GM18520 (cell line): ENCODE results near the gene RENBP.

ENCODE experiments used
- ATAC-seq: cut with Tn5 transposase; IDR thresholded peaks from one replicate; pipeline ENCODE4 v1.9.1; 2021; ENCODE audit not compliant: unreplicated experiment

Gene RENBP

DNA sequence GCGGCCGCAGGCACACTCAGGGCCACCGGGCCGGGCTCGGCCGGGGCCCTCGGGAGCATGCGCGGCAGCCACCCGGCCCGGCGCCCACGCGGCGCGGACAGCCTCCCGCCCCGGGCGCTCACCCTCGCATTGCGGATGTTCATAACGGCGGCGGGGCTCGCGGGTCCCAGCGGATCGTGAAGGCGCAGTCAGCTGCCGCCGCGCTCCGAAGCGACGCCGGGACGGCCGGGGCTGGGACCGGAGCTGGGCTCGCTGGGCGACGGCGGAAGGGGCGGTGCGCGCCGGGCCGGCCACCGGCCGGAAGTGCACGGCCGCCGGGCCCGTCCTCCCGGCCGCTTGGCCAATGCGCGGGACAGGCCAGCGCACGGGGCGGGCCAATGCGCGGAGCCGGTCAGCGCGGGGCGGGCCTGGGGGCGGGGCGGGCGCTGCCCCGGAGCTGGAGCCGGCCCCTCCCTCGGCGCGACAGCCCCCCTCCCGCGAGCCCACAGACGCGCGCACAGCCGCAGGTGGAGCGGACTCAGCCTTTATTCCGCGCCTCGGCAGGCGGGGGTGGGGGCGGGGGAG, 9.6 kb downstream of the RENBP start, which contains the start of gene NAA10:
TSS of gene NAA10 (minus strand) at position 276 of the 564 bp plus-strand sequence. CDS start at position 143, 133 bp downstream.
- ATAC-seq = peak; percentile 86

DNA sequence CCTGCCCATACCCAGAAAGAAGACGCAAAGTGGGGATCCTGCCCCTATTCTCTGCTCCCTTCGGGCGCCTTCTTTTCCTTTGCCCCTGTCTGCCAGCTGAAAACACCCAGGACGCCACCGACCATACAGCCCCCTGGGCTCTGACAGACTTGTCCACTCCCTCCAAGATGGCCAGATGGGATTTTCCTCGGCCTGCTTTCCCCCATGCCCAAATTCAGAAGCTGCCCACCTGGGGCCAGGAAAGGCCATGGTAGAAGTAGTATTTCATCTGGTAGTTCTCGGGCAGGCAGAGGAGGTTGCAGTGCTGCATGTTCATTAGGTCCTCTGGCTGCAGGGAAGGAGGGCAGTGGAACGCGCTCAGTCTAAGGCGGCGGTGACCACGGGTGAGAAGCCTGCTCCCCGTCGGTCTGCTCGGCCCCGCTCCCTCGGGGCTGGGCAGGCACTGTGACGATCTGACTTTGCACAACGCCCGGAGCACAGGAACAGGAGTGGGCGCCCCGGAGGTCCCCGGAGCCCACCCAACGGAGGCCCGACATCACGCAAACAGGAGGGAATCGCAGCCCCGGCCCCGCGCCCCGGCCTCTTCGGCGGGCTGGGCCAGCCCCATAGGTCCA, 10.2 kb downstream of the RENBP start:
- ATAC-seq = no peak

DNA sequence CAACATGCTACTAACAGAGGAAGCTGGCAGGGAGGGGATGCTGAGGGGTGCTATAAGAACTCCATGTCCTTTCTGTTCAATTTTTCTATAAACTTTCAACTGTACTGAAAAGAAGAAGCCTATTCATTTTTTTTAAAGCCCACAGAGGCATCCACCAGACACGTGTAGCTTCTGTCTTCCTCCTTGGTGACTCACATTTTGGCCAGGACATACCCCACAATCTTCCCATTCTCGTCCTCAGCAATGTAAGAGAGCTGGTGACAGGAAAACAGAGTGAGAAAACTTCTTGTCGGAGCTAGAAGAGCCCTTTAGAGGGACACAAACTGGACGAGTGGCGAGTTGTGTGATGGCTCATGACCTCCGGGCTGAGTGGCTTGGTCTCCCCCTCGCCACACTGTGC, 10.7 kb downstream of the RENBP start:
- ATAC-seq = no peak

DNA sequence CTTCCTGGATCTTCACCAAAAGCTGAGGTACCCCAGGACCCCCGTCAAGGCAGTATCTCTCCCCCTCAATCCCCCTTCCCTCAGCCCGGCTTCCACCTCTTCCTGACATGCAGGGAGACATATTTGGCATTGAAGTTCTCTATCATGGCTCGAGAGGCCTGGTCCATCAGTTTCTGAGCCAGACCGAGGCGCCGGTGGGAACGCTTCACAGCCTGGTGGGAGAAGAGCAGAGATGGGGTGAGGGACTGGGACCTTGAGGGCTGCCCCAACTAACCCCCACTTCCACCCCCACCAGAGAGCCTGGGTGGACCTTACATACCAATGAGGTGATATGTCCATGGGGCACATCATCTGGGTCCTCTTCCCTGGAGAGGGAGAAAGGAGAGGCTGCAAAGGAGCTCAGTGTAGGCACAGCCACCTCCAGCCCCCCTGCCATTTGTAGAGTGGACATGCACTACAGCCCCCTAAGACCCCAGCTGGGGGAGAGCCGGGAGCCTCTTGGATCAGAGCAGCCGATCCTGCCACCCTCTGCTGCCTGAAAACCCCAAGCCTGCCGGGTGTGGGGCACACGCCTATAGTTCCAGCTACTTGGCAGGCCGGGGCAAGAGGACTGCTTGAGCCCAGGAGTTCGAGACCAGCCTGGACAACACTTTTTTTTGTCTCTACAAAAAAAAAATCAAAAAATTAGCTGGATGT, 12.1 kb downstream of the RENBP start:
- no peak for ATAC-seq

DNA sequence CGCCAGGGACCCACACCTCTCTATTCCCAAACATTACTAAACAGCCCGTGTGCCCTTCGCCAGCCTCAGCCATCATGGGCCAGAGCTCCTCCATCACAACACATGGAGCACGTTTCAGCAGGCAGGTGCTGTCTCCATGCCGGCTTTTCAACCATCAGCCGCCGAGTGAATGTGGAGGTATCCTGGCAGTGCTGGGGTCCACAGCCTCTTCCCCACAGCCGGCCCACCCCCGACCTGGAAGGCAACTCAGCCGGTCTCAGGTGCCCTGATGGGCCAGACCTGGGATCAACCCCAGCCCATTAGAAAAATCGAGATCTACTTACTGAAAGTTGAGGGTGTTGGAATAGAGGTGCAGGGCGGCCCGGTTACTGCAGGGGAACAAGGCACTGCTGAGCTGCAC, 12.7 kb downstream of the RENBP start:
- ATAC-seq = no peak

DNA sequence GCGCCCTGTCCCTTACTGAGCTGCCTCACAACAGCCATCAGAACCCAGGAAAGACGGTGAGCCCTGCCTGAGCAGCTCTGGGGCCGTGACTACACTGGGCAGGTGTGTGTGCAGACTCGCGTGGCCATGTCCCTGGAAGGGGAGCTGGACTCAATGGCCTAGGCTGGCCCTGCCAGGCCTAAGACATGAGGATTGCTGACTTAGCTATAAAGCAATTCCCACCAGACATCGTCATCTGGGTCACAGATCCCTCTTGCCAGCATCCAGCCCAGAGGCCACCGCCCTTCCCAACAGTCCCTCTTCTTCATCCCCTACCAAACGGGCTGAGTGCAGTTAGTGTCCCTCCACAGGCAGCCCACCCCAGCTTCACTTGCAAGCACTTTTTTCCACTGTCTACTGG, 13.3 kb downstream of the RENBP start:
- no peak for ATAC-seq

DNA sequence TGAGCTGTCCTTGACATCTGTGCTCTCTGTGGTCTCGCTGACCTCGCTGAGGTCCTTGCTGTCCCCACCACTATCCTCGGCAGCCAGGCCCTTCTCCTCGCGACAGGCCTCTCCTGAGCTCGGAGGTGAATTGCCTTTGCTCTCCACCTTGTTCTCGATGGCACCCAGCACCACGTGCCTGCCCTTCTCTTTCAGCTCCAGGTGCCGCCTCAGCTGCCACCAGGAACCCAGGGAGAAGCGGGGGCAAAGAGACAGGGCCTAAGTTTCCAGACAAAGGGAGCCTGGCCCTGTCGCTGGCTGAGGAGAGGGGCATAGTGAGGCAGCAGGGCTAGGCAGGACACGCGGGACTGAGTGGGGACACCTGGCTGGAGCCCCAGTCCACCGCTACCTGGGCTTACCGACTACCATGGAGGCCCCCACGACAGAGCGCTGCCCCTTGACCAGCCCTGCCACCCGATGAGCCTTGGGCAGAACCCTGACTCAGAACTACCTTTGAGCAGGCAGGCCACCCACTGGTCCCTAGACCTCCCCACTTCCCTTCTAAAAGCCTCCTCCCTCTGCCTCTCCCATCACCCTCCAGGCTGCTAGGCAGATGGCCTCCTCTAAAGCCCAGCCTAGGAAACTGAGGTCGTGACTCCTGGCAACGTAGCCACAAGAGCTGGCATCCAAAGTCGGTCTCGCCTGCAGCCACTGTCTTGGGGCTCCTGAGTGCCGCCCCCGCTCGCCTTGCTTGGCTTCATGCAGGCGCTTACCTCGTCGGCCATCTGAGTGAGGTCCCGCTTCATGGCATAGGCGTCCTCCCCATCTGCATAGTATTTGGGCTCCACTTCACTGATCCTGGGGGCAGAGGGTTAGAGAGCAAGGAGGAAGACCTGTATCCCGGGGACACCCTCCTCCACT, 14.2 kb downstream of the RENBP start:
- no peak for ATAC-seq

DNA sequence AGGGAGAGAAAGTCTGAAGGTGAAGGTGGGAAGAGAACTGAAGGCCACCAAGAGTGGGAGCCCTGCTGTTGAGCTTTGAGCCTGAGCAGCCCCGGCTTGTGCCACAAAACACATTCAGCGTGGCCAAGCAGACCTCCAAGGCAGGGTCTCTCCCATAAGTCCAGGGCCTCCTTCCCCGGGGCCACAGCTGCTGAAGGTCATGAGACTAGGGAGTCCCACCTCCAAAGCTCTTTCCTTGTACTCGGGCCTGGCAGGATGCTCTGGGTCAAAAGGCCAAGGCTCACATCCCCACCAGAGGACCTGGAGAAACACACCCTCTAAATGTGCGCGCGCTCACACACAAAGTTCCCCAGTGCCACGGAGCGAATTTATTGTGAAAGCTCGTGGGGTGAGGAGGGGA, 14.9 kb downstream of the RENBP start:
- ATAC-seq = no peak

DNA sequence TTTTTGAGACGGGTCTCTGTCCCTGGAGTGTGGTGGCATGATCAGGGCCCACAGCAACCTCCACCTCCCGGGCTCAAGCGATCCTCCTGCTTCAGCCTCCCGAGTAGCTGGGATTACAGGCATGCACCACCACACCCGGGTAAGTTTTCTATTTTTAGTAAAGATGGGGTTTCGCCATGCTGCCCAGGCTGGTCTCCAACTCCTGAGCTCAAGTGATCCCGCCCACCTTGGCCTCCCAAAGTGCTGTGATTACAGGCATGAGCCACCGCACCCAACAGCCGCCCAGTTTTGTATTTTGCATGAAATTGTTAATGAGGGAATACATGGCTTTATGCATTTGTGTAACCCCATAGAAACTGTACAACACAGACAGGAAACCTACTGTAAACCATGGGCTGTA, 15.6 kb downstream of the RENBP start:
- ATAC-seq = no peak

DNA sequence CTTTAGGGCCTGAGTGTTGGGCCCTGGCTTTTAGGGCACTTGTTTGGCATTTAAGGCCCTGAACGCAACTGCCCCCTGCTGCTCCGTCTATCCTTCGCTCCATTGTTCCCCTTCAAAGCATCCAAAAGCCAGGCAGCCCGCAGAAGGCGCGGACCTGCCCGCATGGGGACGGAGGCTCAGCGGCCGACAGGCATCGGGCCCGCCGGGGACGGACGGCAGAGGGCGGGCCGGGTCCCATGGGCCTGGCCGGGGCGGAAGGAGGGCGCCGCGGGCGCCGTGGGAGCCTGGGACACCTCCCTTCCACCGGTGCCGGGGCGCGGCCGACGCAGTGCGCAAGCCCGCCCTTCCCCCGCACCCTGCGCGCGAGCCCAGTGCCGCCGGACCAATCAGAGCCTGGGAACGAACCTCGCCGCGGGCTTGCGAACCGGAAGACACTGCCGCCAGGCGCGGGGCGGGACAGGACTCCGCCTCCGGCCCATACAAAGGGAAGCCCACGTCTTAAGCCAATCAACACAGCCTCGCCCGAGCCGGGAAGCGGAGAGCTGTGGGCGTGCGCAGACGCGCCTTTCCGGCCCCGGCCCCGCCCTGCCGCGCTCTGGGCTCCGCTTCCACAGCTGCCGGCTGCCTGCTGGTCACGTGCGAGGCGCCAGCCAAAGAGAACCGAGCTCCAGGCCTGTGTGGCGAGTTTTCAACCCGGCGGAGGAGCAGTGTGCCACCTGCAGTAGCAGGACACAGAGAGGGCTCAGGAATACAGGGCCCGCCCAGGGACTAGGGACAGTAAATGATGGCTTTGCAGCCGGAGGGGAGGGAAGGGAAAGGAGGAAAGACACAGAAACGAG, 16.3 kb downstream of the RENBP start:
- peak; percentile 76 for ATAC-seq

DNA sequence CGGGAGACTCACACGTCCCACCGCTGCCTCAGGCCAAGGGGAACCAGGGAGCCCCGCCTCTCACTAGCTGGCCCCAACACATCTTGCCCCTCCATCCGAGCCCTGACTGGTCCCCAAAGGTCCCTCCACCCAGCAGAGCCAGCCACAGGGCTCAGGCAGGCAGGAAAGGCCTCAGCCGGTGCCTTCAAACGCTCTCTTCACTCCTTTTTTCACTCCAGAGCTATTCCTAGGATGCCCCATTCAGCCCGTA, 16.8 kb downstream of the RENBP start:
- ATAC-seq = no peak

DNA sequence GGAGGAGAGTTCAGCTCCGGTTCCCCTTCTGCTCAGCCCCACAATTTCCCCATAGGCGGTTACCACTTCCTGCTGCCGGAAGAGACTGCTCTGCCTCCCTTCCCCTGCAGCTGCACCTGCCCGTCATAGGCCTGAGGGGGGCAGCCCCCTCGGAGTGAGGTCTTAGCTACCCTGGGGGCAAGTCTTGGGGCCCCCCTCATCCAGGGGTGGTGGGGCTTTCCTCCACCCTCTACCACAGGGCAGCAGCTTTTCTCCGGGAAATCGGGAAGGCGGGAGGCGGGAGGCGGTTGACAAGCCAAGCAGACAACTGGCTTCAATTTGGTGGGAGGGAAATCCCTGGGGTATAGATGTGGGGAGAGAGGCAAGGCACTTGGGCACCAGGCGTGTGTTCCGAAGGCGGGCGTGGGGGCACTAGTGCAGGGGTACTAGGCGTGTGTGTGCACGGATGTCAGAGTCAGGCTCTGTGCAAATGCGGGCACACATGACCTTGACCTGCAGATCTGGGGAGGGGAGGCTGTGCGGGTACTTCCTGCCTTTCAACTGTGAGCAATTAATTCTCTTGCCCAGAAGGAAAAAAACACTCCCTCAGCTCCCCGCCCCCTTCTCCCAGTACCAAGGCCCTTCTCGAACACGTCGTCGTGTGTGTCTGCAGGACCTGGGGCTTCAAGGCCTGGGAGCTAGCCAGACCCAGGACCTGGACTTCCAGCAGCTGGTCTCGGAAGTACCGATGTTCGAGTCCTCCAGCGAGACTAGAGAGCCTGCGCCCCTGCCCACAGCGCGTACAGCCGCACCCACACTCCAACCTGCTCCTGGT, 17.4 kb downstream of the RENBP start:
- no peak for ATAC-seq

DNA sequence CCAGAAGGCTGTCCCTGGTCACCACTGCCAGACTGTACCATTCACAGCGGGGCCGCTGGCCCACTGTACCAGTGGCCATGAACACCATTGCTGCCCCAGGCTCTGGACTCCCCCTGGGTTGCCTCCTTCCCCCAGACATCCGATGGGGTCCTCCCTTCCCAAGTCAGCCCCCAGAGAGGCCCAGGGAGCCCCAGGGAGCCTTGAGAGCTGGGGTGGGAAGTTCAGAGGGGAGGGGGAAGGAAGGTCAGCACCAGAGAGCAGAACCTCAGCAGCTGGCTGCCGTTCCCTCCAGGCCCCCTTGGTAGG, 17.9 kb downstream of the RENBP start:
- ATAC-seq = no peak

DNA sequence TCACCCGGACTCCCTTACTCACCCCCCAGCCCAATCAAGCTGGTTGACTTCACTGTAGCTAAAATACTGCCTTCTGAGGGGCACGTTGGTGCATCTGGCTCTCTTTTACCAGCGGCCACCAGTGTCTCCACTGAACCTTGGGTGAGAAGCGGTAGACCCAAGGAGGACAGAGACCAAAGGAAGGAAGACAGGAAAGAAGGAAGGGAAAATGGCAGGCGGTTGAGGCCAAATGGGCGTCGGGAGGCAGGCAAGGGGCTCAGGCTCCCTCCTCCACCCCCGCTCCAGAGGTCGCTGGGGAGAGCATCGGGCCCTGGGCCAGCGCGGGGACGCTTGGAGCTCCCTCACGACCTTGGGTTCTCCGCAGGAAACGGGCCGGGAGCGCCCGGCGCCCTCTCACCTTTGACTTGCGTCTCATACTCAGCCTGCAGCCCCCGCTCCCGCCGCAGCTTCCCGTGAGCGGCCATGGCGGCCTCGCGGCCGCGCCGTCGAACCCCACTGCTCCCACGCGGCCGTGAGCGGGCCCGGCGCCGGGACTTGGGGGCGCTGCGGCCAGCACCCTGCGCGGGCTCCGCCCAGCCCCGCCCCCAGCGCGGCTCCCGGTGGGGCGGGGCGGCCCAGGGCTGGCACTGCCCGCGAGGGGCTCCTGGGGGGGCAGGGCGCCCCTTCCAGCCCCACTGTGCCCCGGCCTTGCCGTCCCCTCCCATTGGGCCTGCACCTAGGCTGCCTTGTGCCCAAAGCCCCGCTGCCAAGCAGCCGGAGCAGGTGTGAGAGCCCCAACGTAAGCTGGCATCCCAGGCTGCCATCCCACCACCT, 18.5 kb downstream of the RENBP start, which contains the start of gene ARHGAP4:
TSS of gene ARHGAP4 (minus strand) at position 526 of the 813 bp plus-strand sequence. CDS start at position 464, 62 bp downstream.
- no peak for ATAC-seq

DNA sequence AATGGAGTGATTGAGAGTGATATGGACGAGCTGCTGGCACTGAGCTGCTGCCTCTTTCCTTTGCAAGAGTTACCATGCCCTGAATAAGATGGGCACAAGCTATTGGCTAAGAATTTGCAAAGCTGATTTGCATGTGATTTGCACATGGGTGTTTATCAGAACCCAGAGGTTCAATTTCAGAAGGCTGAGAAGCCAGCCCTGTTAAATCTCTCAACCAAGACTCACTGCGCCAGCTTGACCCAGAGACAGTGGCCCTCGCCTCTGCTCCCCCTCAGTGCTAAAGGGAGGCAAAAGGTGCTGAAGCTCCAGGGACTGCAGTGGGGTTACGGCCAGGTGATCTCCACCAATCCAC, 19.1 kb downstream of the RENBP start:
- ATAC-seq = no peak

DNA sequence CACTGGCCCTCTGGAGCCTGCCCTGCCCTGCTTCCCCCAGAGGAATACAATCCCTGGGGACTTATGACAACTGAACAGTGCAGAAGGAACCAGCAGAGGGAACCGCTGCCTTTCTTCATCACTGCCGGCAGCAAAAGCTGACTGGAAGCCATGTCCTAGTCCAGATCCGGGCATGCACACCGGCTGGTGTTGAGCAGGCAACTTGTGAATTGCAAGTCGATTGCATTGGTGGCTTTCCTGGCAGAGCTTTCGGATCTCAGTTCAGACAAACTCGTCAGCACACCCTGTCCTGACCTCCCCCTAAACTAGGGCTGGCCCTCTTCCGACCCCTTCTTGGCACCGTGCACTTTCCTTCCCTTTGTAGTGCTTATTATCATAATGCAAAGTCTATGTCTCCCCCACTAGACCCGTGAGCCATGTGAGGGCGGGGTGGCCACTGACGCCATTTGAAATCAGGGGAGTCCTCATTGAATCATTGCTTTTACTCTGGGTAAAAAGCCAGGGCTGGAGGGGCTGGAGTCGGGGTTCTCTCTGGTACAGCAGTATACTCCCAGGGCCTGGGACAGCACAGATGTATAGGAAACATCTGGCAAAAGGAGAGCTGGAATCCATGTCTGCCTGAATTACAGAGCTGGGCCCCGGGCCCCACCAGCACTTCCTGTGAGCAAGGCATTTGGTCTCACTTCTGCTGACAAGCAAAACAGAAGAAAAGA, 20.1 kb downstream of the RENBP start:
- ATAC-seq = no peak

DNA sequence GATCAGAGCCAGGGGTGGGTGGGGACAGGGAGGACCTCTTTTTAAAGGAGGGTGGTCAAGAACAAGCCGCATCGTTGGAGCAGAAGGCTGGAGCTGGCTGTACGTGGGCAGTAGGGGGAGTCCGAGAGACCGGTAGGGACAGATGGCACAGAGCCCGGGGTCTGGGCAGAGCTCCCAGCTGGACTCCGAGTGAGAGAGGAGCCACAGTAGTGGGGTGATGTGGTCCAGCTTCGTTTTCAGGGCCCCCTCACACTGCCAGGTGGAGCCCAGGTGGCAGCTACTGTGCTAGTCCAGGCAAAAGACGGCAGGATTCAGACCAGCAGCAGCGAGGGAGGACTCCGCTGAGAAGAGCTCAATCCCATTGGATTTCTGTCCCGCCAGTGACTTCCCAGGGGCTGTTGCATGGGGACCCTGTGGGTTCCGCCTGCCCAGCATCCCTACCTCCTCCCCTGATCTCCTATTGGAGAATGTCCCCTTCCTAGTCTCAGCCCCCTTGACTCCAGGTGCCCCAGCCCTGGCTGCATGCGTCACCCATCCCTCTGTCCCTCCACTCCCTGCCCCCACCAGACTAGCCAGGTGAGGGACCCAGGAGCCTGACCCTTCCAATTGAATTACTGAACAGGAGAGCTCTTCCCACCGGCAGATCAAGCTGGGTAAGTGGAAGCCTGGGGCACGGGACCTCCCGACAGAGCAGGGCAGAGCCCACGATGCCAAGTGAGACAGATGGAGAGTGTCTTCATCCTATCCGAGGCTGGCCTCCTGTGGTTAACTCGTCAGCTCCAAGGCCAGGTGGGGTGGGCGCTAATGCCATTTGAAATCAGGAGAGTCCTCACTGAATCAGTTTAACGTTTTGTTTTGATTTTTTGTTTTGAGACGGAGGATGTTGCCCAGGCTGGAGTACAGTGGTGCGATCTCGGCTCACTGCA, 21.2 kb downstream of the RENBP start:
- no peak for ATAC-seq
